CD14-positive monocyte (primary cell): ENCODE results near the gene XPOT. TPM values are rescaled to one million over a fixed set of nuclear protein-coding genes. Genes with fewer than 3 reads are reported as not detected.

Source experiments
- DNase-seq, 3 donors: peaks; one replicate each; pipeline ENCODE4 v3.0.0-alpha.2; 2011 to 2022
- H2AFZ ChIP-seq: 2 replicates; pipeline ENCODE4 v1.6.0; 2012; ENCODE audit warnings: mild to moderate bottlenecking, low read depth, low read length, inconsistent platforms; ENCODE audit not compliant: insufficient read depth, poor library complexity, severe bottlenecking
- H3K27ac ChIP-seq, 2 donors: 1 replicate in 1 of 2; 2 replicates in 1 of 2; pipeline ENCODE4 v1.5.1; 2012 to 2013; ENCODE audit warnings: low read length in 2 of 2, control low read depth in 1 of 2, inconsistent platforms in 1 of 2, low read depth in 1 of 2, mild to moderate bottlenecking in 1 of 2
- H3K27me3 ChIP-seq, 2 donors: one replicate each; pipeline versions ENCODE4 v1.6.0 to v1.6.1; 2011 to 2013; ENCODE audit warnings: low read length in 2 of 2; ENCODE audit not compliant: control insufficient read depth in 2 of 2, insufficient read depth in 2 of 2
- H3K36me3 ChIP-seq, 2 donors: replicated peaks in 1 of 2; 1 replicate in 1 of 2; 2 replicates in 1 of 2; pipeline versions ENCODE4 v1.5.1 to v1.6.1; 2012 to 2013; ENCODE audit warnings: low read length in 2 of 2, control low read depth in 1 of 2, inconsistent platforms in 1 of 2, mild to moderate bottlenecking in 1 of 2; ENCODE audit not compliant: insufficient read depth in 2 of 2, control insufficient read depth in 1 of 2
- H3K4me1 ChIP-seq, 2 donors: 1 replicate in 1 of 2; 2 replicates in 1 of 2; pipeline versions ENCODE4 v1.5.1 to v1.6.1; 2012 to 2013; ENCODE audit warnings: low read length in 2 of 2, control low read depth in 1 of 2, inconsistent platforms in 1 of 2, mild to moderate bottlenecking in 1 of 2, moderate library complexity in 1 of 2; ENCODE audit not compliant: insufficient read depth in 2 of 2, control insufficient read depth in 1 of 2
- H3K4me2 ChIP-seq: replicated peaks from 2 replicates; pipeline ENCODE3; 2012; ENCODE audit warnings: low read length, moderate library complexity, mild to moderate bottlenecking; ENCODE audit not compliant: poor library complexity, severe bottlenecking; ENCODE audit errors: extremely low read depth
- H3K4me3 ChIP-seq, 3 experiments: fragments of 200-600 bp in 1 of 3; sonication (generic) in 1 of 3; replicated peaks in 1 of 3; 1 replicate in 2 of 3; 2 replicates in 1 of 3; pipeline ENCODE4 v1.5.1; 2011 to 2013; ENCODE audit warnings: low read length in 3 of 3, mild to moderate bottlenecking in 3 of 3, control low read depth in 2 of 3, low read depth in 2 of 3, inconsistent platforms in 1 of 3, moderate library complexity in 1 of 3
- H3K79me2 ChIP-seq: 2 replicates; pipeline ENCODE4 v1.6.0; 2012; ENCODE audit warnings: mild to moderate bottlenecking, control low read depth, inconsistent platforms, low read length, moderate library complexity; ENCODE audit not compliant: insufficient read depth
- H3K9ac ChIP-seq: 2 replicates; pipeline ENCODE4 v1.6.0; 2017; ENCODE audit warnings: low read length, mild to moderate bottlenecking; ENCODE audit not compliant: insufficient read depth, poor library complexity, severe bottlenecking
- H3K9me3 ChIP-seq, 2 donors: replicated peaks in 1 of 2; 1 replicate in 1 of 2; 2 replicates in 1 of 2; pipeline versions ENCODE4 v1.5.1 to v1.6.1; 2012 to 2013; ENCODE audit warnings: low read length in 2 of 2, control low read depth in 1 of 2; ENCODE audit not compliant: control insufficient read depth in 1 of 2, insufficient read depth in 1 of 2
- H4K20me1 ChIP-seq: 2 replicates; pipeline ENCODE4 v1.6.0; 2012; ENCODE audit warnings: mild to moderate bottlenecking, low read length, control low read depth, moderate library complexity; ENCODE audit not compliant: insufficient read depth
- H3K27ac Mint-ChIP-seq, 7 donors: one replicate each; pipeline ENCODE4 v1.8.0; 2020; ENCODE audit warnings: mild to moderate bottlenecking in 7 of 7, mixed read lengths in 7 of 7, moderate library complexity in 6 of 7, inconsistent platforms in 2 of 7
- H3K27me3 Mint-ChIP-seq, 3 donors: one replicate each; pipeline ENCODE4 v1.8.0; 2021 to 2022; ENCODE audit warnings: low read depth in 3 of 3, mild to moderate bottlenecking in 3 of 3, mixed read lengths in 3 of 3, moderate library complexity in 3 of 3, inconsistent platforms in 1 of 3
- H3K36me3 Mint-ChIP-seq, 2 donors: one replicate each; pipeline ENCODE4 v1.8.0; 2020; ENCODE audit warnings: mixed read lengths in 2 of 2, inconsistent platforms in 1 of 2, mild to moderate bottlenecking in 1 of 2
- H3K4me1 Mint-ChIP-seq: one replicate; pipeline ENCODE4 v1.8.0; 2020; ENCODE audit warnings: mild to moderate bottlenecking, mixed read lengths
- H3K4me3 Mint-ChIP-seq, 2 donors: one replicate each; pipeline ENCODE4 v1.8.0; 2020; ENCODE audit warnings: mild to moderate bottlenecking in 2 of 2, mixed read lengths in 2 of 2, moderate library complexity in 1 of 2
- H3K9me3 Mint-ChIP-seq, 7 donors: one replicate each; pipeline ENCODE4 v1.8.0; 2020 to 2022; ENCODE audit warnings: mixed read lengths in 7 of 7, mild to moderate bottlenecking in 6 of 7, moderate library complexity in 6 of 7, inconsistent platforms in 2 of 7
- WGBS: methylation state at CpG from one replicate; pipeline ENCODE4 v1.1.5; 2013; ENCODE audit warnings: missing lambda C conversion rate; ENCODE audit not compliant: insufficient coverage; 5-methylcytosine and 5-hydroxymethylcytosine counted together
- intact Hi-C, 2 donors: fragments of 100-400 bp; cut with micrococcal nuclease; formaldehyde crosslinking; loops; one replicate each; pipeline versions ENCODE4 v1.15.0 to v1.15.1; 2023
- polyA plus RNA-seq, 3 donors: library from polyadenylated mRNA; depleted of rRNA in 1 of 3; unstranded in 2 of 3; stranded (reverse) in 1 of 3; fragments of 300-500 nt in 2 of 3; fragments of >200 nt in 1 of 3; fragmentation: Illumina TruSeq in 2 of 3; gene quantifications; 1 replicate in 2 of 3; 2 replicates in 1 of 3; pipeline ENCODE4 v1.2.3, GENCODE V29; 2012 to 2021
- TF ChIP-seq, protein P1 (sequence below): fragments of 200-600 bp; IDR thresholded peaks from one replicate; pipeline ENCODE4 v1.8.0; 2022; ENCODE audit warnings: antibody characterized with exemption, mild to moderate bottlenecking

Gene XPOT
- polyA plus RNA-seq, 3 donors, result 18.3 to 19.9 (median 19.3) TPM

DNA sequence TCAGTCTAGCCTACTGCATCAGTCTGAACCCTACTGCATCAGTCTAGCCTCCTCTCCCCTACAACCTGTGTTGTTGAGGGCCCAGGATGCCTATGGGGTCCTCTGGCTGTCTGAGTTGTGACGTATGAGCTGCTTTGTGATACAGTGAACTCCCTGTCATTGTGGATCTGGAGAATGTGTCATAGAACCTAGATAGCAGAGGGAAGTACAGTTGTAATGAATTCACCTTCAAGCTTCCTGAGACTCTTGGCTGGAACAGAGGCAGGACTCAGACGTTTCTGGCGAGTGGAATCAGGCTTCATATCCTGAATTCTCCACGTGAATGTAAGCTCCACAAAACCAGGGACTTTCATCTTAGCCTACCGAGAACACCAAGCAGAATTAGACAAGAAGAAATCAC lies 64.8 kb downstream of the XPOT start:
- Mint-ChIP-seq H3K27ac (peak overlapping the region in 2 of 7 donors; percentile 2 to 18), H3K9me3 (no peaks in the 10 kb centered on the region)
- WGBS, result 83% methylated on average over 5 of the region's 5 CpGs

GRCh38 chr12:64469455-64470142 lies 65.4 kb downstream of the XPOT start:
- Histone ChIP-seq H3K27me3 (no peaks in the 10 kb centered on the region), H3K27ac (no peak overlapping the region), H3K4me2 (no peak overlapping the region), H3K9ac (no peak overlapping the region), H2AFZ (no peak overlapping the region), H3K9me3 (no peaks in the 10 kb centered on the region), H3K36me3 (peaks cover 86 to 98% of the 10 kb centered on the region in 2 donors), H3K79me2 (no peaks in the 10 kb centered on the region), H3K4me1 (no peaks in the 10 kb centered on the region), H3K4me3 (no peak overlapping the region), H4K20me1 (peaks cover 19% of the 10 kb centered on the region)
- intact Hi-C loops, result no loop called here
- Mint-ChIP-seq H3K9me3 (peaks cover 0 to 1% (median 0%) of the 10 kb centered on the region in 7 donors), H3K27ac (peak overlapping the region in 1 of 7 donors; percentile 72), H3K4me1 (no peaks in the 10 kb centered on the region), H3K4me3 (no peak overlapping the region), H3K36me3 (peaks cover 78 to 85% of the 10 kb centered on the region in 2 donors), H3K27me3 (no peaks in the 10 kb centered on the region)
- WGBS, result 100% methylated on average over 1 of the region's 2 CpGs
- no peak for DNase-seq
- TF ChIP-seq, protein P1, sequence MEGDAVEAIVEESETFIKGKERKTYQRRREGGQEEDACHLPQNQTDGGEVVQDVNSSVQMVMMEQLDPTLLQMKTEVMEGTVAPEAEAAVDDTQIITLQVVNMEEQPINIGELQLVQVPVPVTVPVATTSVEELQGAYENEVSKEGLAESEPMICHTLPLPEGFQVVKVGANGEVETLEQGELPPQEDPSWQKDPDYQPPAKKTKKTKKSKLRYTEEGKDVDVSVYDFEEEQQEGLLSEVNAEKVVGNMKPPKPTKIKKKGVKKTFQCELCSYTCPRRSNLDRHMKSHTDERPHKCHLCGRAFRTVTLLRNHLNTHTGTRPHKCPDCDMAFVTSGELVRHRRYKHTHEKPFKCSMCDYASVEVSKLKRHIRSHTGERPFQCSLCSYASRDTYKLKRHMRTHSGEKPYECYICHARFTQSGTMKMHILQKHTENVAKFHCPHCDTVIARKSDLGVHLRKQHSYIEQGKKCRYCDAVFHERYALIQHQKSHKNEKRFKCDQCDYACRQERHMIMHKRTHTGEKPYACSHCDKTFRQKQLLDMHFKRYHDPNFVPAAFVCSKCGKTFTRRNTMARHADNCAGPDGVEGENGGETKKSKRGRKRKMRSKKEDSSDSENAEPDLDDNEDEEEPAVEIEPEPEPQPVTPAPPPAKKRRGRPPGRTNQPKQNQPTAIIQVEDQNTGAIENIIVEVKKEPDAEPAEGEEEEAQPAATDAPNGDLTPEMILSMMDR, result no peak

More for the DNA sequence above, 64.8 kb downstream of the XPOT start:
- no peaks in the 10 kb centered on the region for H3K9me3 ChIP-seq
- no peaks in the 10 kb centered on the region for H3K27me3 ChIP-seq
- no peak overlapping the region for H2AFZ ChIP-seq
- peaks cover 86 to 98% of the 10 kb centered on the region in 2 donors for H3K36me3 ChIP-seq
- intact Hi-C loops, result no loop called here
- H3K4me1 ChIP-seq, result no peaks in the 10 kb centered on the region
- H3K27me3 Mint-ChIP-seq, result no peaks in the 10 kb centered on the region
- TF ChIP-seq, protein P1, result no peak
- H4K20me1 ChIP-seq, result peaks cover 19% of the 10 kb centered on the region
- H3K27ac ChIP-seq, result no peak overlapping the region
- no peak overlapping the region for H3K9ac ChIP-seq
- H3K4me1 Mint-ChIP-seq, result no peaks in the 10 kb centered on the region
- no peak overlapping the region for H3K4me3 Mint-ChIP-seq
- H3K79me2 ChIP-seq, result no peaks in the 10 kb centered on the region
- peaks cover 78 to 85% of the 10 kb centered on the region in 2 donors for H3K36me3 Mint-ChIP-seq
- no peak overlapping the region for H3K4me3 ChIP-seq
- no peak for DNase-seq
- no peak overlapping the region for H3K4me2 ChIP-seq
